NCI-H345 treated with DMSO at 0.1 percent for 48 hours (cell line): ENCODE measurements around the gene FBXO30.

ENCODE experiments used
- DNase-seq: peaks from one replicate; lab custom pipeline; 2025; ENCODE audit not compliant: unreplicated experiment; lab: John Stamatoyannopoulos, UW

FBXO30 gene, protein sequence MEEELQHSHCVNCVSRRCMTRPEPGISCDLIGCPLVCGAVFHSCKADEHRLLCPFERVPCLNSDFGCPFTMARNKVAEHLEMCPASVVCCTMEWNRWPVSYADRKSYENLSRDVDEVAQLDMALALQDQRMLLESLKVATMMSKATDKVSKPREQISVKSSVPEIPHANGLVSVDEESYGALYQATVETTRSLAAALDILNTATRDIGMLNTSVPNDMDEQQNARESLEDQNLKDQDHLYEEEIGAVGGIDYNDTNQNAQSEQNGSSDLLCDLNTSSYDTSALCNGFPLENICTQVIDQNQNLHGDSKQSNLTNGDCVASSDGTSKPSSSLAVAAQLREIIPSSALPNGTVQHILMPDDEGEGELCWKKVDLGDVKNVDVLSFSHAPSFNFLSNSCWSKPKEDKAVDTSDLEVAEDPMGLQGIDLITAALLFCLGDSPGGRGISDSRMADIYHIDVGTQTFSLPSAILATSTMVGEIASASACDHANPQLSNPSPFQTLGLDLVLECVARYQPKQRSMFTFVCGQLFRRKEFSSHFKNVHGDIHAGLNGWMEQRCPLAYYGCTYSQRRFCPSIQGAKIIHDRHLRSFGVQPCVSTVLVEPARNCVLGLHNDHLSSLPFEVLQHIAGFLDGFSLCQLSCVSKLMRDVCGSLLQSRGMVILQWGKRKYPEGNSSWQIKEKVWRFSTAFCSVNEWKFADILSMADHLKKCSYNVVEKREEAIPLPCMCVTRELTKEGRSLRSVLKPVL

GRCh38 chr6:145814501-145815308, at the start of gene FBXO30:
TSS of gene FBXO30 (minus strand) at chr6:145814795. CDS start at chr6:145806405, 8,390 bp downstream.
- peak; percentile 72 for DNase-seq

- DNase-seq = no peak
Observed at GRCh38 chr6:145863988-145864616, 49.5 kb upstream of the FBXO30 start.

- no peak for DNase-seq
Observed at GRCh38 chr6:145863366-145863765, 48.8 kb upstream of the FBXO30 start.

DNA sequence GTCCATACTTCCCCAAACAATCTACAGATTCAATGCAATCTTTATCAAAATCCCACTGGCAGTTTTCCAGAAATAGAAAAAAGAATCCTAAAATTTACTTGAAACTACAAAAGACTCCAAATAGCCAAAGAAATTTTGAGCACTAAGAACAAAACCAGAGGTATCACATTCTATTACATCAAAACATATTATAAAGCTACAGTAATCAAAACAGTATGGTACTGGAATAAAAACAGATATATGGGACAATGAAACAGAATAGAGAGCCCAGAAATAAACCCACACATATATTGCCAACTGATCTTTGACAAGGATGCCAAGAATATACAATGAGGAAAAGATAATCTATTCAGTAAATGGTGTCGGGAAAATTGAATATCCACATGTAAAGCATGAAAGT, 46.0 kb upstream of the FBXO30 start:
- no peak for DNase-seq

GRCh38 chr6:145850671-145851070, 36.1 kb upstream of the FBXO30 start:
- DNase-seq = no peak

GRCh38 chr6:145848541-145848940, 33.9 kb upstream of the FBXO30 start:
- no peak for DNase-seq

DNA sequence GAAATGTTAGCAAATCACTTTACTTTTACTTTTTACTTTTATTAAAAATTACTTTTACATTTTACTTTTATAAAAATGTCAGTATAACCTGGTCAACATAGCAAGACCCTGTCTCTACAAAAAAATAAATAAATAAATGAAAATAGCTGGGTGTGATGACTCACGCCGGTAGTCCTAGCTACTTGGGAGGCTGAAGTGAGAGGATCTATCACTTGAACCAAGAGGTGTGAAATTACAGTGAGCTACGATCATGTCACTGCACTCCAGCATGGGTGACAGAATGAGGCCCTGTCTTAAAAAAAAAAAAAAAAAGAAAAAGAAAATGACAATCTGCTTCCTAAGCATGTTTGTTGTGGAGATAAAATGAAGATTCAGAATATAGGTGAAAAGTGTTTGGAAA, 31.0 kb upstream of the FBXO30 start:
- DNase-seq = no peak

- no peak for DNase-seq
Observed at GRCh38 chr6:145844933-145845540, 30.4 kb upstream of the FBXO30 start.

- no peak for DNase-seq
Observed at GRCh38 chr6:145842693-145843546, 28.3 kb upstream of the FBXO30 start.

- DNase-seq = no peak
Observed at GRCh38 chr6:145841668-145842067, 27.1 kb upstream of the FBXO30 start.

- DNase-seq = no peak
Observed at GRCh38 chr6:145839653-145840052, 25.1 kb upstream of the FBXO30 start.

DNA sequence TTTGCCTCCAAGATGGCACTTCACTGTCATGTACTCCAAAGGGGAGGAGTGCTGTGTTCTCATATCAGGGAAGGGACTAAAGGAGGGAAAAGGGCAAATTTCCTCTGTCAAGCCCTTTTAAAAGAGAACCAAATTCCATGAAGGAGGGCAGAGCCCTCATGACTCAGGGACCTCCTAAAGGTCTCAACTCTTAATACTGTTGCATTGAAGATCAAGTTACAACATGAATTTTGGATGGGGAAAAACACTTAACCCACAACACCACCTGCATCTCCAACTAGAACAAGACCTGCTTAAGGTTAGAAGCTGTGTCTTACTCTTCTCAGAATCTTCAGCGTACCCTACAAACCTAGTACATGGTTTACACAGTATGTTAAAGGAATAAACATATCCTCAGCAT, 23.7 kb upstream of the FBXO30 start:
- no peak for DNase-seq

- no peak for DNase-seq
Observed at GRCh38 chr6:145836772-145837171, 22.2 kb upstream of the FBXO30 start.

DNA sequence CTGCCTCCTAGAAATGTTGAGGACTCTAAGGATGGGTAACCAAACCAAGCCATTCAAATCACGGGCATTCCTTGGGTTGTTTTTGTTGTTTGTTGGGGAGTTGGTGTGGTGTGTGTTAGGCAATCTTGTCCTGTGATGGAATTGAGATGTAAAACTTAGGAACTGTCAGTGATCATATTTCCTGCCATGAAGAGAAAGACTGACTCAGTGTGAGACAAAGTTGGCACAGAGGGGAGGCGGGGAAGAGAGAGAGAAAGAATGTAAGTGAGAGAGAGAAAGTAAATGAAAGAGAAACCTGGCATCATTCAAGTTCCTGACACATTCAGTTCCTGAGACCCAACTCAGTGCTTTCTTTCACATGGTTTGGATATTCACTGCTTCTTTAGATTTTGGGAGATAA, 21.6 kb upstream of the FBXO30 start:
- no peak for DNase-seq

DNA sequence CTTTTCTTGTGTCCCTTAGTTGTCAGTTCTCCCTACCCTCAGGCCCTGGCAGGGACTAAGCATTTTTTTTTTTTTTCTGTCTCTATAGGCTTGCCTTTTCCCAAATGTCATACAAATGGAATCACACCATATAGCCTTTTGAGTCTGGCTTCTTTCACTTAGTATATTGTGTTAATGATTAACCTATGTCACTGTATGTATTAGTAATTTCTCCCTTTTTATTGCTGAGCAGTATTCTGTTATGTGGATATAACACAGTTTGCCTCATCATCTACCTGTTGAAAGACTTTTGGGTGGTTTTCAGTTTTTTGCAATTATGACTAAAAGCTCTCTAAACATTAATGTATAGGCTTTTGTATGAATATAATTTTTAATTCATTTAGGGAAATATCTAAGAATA, 16.0 kb upstream of the FBXO30 start:
- no peak for DNase-seq

DNA sequence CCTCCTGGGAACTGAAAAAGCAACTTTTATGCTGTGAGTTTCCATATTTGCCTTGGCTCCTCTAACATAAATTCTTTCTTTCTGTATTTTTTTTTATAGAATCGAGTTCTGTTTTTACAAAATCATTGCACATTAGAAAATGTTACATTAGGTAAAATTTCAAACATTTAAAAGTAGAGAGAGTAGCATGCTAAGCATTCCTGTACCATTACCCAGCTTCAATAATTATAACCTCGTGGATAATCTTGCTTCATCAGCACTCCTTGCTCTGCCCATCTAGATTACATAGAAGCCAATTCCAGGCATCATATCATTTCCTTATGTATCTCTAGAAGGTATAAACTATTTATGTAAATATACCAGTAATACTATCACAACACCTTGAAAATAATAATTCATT, 15.4 kb upstream of the FBXO30 start:
- DNase-seq = no peak

- no peak for DNase-seq
Observed at GRCh38 chr6:145829102-145829501, 14.5 kb upstream of the FBXO30 start.

- DNase-seq = no peak
Observed at GRCh38 chr6:145824344-145824743, 9.7 kb upstream of the FBXO30 start.

GRCh38 chr6:145823328-145823944, 8.8 kb upstream of the FBXO30 start:
- no peak for DNase-seq
